Middle frontal gyrus (tissue), 1 donor: ENCODE measurements around the gene TCF3.
A peak's percentile ranks its signal among the peaks of the same experiment; 100 is the strongest.

Experiments used
- DNase-seq: peaks from one replicate; pipeline ENCODE4 v3.0.0-alpha.2; 2015; ENCODE audit warnings: low spot score; ENCODE audit errors: extremely low spot score

Gene TCF3

GRCh38 chr19:1612114-1613086 is 40.0 kb downstream of the TCF3 start:
- no peak for DNase-seq

- DNase-seq: no peak
Observed at GRCh38 chr19:1611353-1611752, 41.1 kb downstream of the TCF3 start.

GRCh38 chr19:1610579-1610978 is 41.8 kb downstream of the TCF3 start:
- DNase-seq: no peak

- no peak for DNase-seq
Observed at GRCh38 chr19:1609680-1610474, 42.5 kb downstream of the TCF3 start.

- DNase-seq: no peak
Observed at GRCh38 chr19:1609103-1609396, 43.4 kb downstream of the TCF3 start.

- no peak for DNase-seq
Observed at GRCh38 chr19:1608359-1609102, 43.9 kb downstream of the TCF3 start.

- DNase-seq: no peak
Observed at GRCh38 chr19:1606138-1606651, 46.2 kb downstream of the TCF3 start.

- DNase-seq: peak; percentile 93
Observed at GRCh38 chr19:1605236-1606137, 46.9 kb downstream of the TCF3 start, which contains the start of gene UQCR11. TSS of gene UQCR11 (minus strand) at chr19:1605462. CDS start at chr19:1605409, 53 bp downstream.

- no peak for DNase-seq
Observed at GRCh38 chr19:1602091-1602707, 50.2 kb downstream of the TCF3 start.

GRCh38 chr19:1601613-1602064 is 50.8 kb downstream of the TCF3 start:
- no peak for DNase-seq

- no peak for DNase-seq
Observed at GRCh38 chr19:1599460-1599846, 53.0 kb downstream of the TCF3 start.

- no peak for DNase-seq
Observed at GRCh38 chr19:1598777-1599459, 53.5 kb downstream of the TCF3 start.

- DNase-seq: no peak
Observed at GRCh38 chr19:1593501-1593772, 59.0 kb downstream of the TCF3 start.

- peak; percentile 83 for DNase-seq
Observed at GRCh38 chr19:1592755-1593500, 59.5 kb downstream of the TCF3 start, which contains the start of gene MBD3. TSS of gene MBD3 (minus strand) at chr19:1592865. CDS start at chr19:1592631, 234 bp downstream.

- peak; percentile 85 for DNase-seq
Observed at GRCh38 chr19:1592024-1592754, 60.2 kb downstream of the TCF3 start.

- DNase-seq: no peak
Observed at GRCh38 chr19:1591421-1592023, 60.9 kb downstream of the TCF3 start.

GRCh38 chr19:1590641-1591397 is 61.6 kb downstream of the TCF3 start:
- DNase-seq: no peak
